IPS-20b (cell line): ENCODE data around the gene ZKSCAN3.
"Not testable (repeated sequence)": the region's sequence is repeated elsewhere in the genome, so short reads cannot be mapped to it uniquely, and the experiment has no call there.

Experiments
- H3K27ac ChIP-seq: one replicate; pipeline ENCODE4 v1.5.1; 2013; ENCODE audit warnings: low read length
- H3K27me3 ChIP-seq: 2 replicates; pipeline ENCODE4 v1.6.1; 2013; ENCODE audit warnings: mild to moderate bottlenecking, low read length, inconsistent platforms; ENCODE audit not compliant: insufficient read depth
- H3K36me3 ChIP-seq: 2 replicates; pipeline ENCODE4 v1.6.1; 2013; ENCODE audit warnings: low read depth, mild to moderate bottlenecking, inconsistent platforms, low read length, moderate library complexity; ENCODE audit not compliant: insufficient read depth
- H3K4me1 ChIP-seq: 2 replicates; pipeline ENCODE4 v1.6.1; 2013; ENCODE audit warnings: mild to moderate bottlenecking, control low read depth, inconsistent platforms, low read length, moderate library complexity; ENCODE audit not compliant: insufficient read depth
- H3K4me3 ChIP-seq: 2 replicates; pipeline ENCODE4 v1.5.1; 2013; ENCODE audit warnings: mild to moderate bottlenecking, low read length, inconsistent platforms
- H3K9ac ChIP-seq: 2 replicates; pipeline ENCODE4 v1.6.1; 2013; ENCODE audit warnings: low read depth, mild to moderate bottlenecking, inconsistent platforms, low read length, moderate library complexity
- H3K9me3 ChIP-seq: 2 replicates; pipeline ENCODE4 v1.6.1; 2013; ENCODE audit warnings: mild to moderate bottlenecking, low read depth, low read length, inconsistent platforms; ENCODE audit not compliant: insufficient read depth

ZKSCAN3 gene

GRCh38 chr6:28383235-28384142, 33.7 kb downstream of the ZKSCAN3 start:
- Histone ChIP-seq H3K9me3 (peaks cover 2% of the 10 kb centered on the region; the same call in 1 of the 2 replicates), H3K9ac (peak overlapping the region; percentile 87; the same call in 1 of the 2 replicates), H3K27ac (peak overlapping the region; percentile 66), H3K4me1 (peaks cover 8% of the 10 kb centered on the region), H3K27me3 (no peaks in the 10 kb centered on the region), H3K4me3 (peak overlapping the region; percentile 77), H3K36me3 (peaks cover 70% of the 10 kb centered on the region)

DNA sequence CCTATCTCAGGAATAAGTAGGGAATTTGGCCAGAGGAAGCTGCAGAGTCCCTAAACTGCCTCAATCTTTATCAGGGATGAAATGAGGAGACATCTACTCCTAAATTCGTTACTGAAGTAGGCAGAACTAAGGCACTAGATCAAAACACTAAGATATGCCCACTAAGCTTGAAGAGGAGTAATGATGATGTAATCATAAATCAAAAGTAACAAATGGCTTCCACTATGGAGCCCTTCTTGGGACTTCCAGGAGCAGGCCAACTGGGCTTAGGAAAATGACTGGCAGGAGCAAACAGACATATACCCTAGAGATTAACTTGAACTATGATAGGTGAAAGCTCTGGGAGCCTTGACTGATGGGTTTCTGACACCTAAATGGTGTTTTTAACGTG, 34.4 kb downstream of the ZKSCAN3 start:
- H3K9me3 ChIP-seq: no peaks in the 10 kb centered on the region
- H3K27ac ChIP-seq: no peak overlapping the region
- peak overlapping the region; percentile 87; the same call in 1 of the 2 replicates for H3K9ac ChIP-seq
- H3K4me1 ChIP-seq: peaks cover 8% of the 10 kb centered on the region
- H3K36me3 ChIP-seq: peaks cover 72% of the 10 kb centered on the region
- peak overlapping the region; percentile 77; the same call in 1 of the 2 replicates for H3K4me3 ChIP-seq
- H3K27me3 ChIP-seq: no peaks in the 10 kb centered on the region

GRCh38 chr6:28390688-28391087, 40.9 kb downstream of the ZKSCAN3 start:
- H3K27me3 ChIP-seq: no peaks in the 10 kb centered on the region
- H3K4me1 ChIP-seq: no peaks in the 10 kb centered on the region
- H3K9ac ChIP-seq: no peak overlapping the region
- no peak overlapping the region for H3K27ac ChIP-seq
- no peaks in the 10 kb centered on the region for H3K9me3 ChIP-seq
- no peak overlapping the region for H3K4me3 ChIP-seq
- peaks cover 79% of the 10 kb centered on the region for H3K36me3 ChIP-seq

DNA sequence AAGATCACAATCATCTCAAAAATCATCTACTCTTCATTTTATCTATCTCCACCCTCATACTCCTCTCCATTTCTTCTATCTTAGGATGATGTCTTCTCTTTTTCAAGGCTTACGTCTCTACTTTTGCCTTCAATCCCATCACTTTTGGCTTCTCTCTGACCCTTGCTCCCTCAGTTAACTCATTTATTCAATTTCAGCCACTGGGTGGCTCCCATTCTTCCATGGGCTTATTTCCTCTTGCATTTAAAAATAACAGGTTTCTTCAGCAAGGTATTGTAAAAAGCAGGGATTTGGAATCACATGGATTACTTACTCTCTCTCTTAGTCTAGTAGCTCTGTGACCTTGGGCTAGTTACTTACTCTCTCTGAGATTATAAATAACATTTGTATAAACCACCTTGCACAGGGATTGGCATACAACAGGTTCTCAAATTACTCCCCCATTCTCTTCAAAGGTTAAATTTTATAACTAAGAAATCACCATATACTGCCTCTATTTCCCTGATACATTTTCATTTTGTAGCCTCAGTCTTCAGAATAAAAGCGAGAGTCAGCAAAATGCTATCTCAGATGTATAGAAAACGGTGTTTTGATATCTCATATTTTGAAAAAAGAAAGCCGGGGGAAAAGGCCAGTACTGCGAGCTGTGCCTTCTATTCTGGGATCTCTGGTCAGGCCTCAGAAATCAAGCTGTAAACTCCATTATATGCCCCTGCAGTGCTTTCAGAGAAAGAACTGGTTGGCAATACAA, 44.3 kb downstream of the ZKSCAN3 start:
- H3K27me3 ChIP-seq: no peaks in the 10 kb centered on the region
- no peak overlapping the region for H3K9ac ChIP-seq
- H3K4me1 ChIP-seq: no peaks in the 10 kb centered on the region
- H3K36me3 ChIP-seq: peaks cover 75% of the 10 kb centered on the region
- H3K27ac ChIP-seq: no peak overlapping the region
- no peak overlapping the region for H3K4me3 ChIP-seq
- no peaks in the 10 kb centered on the region for H3K9me3 ChIP-seq

DNA sequence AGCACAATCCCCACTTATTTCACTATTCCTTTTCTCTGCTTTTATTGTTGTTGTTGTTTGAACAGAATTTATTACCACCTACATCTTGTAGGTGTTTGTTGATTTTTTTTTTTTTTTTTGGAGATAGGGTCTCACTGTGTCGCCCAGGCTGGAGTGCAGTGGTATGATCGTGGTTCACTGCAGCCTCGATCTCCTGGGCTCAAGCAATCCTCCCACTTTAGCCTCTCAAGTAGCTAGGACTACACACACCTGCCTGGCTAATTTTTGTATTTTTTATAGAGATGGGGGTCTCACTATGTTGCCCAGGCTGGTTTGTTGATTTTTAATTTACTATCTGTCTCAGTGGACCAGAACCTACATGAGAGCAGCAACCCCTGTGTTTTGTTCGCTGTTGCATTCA, 46.2 kb downstream of the ZKSCAN3 start:
- Histone ChIP-seq H3K27me3 (peaks cover 6% of the 10 kb centered on the region), H3K9ac (no peak overlapping the region), H3K9me3 (no peaks in the 10 kb centered on the region), H3K4me3 (no peak overlapping the region), H3K4me1 (no peaks in the 10 kb centered on the region), H3K36me3 (peaks cover 57% of the 10 kb centered on the region), H3K27ac (no peak overlapping the region)

GRCh38 chr6:28399350-28400121, 49.8 kb downstream of the ZKSCAN3 start, which contains the start of gene ZSCAN12:
Gene ZSCAN12, minus strand, starts transcription at chr6:28399747. Its CDS starts 1,342 bp downstream, at chr6:28398405.
- Histone ChIP-seq H3K27me3 (peaks cover 31% of the 10 kb centered on the region), H3K9me3 (no peaks in the 10 kb centered on the region), H3K4me3 (peak within 1 kb of the TSS; percentile 90), H3K36me3 (peaks cover 31% of the 10 kb centered on the region), H3K27ac (peak within 1 kb of the TSS; percentile 65), H3K4me1 (no peaks in the 10 kb centered on the region), H3K9ac (peak within 1 kb of the TSS; percentile 93)

DNA sequence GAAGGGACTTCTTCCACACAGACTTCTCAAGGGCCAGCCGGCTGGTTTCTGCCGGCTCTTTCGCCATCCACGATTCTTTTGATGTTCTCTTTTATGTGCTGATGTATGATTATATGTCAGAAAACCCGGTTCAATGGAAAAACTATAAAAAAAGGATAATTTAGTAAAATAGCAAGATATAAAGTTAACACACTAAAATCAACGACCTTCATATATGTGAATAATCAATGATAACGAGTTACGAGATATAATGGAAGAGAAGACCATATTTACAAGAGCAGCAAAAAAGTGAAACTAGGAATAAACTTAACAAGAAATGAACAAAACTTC, 50.3 kb downstream of the ZKSCAN3 start:
- Histone ChIP-seq H3K9ac (peak overlapping the region; percentile 93; the same call in 1 of the 2 replicates), H3K27ac (peak overlapping the region; percentile 23), H3K27me3 (peaks cover 31% of the 10 kb centered on the region), H3K9me3 (no peaks in the 10 kb centered on the region), H3K4me1 (no peaks in the 10 kb centered on the region), H3K36me3 (peaks cover 30% of the 10 kb centered on the region), H3K4me3 (peak overlapping the region; percentile 90)

- H3K9me3 ChIP-seq: no peaks in the 10 kb centered on the region
- no peak overlapping the region for H3K9ac ChIP-seq
- H3K27me3 ChIP-seq: peaks cover 31% of the 10 kb centered on the region
- H3K27ac ChIP-seq: no peak overlapping the region
- H3K36me3 ChIP-seq: peaks cover 19% of the 10 kb centered on the region
- no peaks in the 10 kb centered on the region for H3K4me1 ChIP-seq
- H3K4me3 ChIP-seq: no peak overlapping the region
Measured at GRCh38 chr6:28401172-28401571, 51.4 kb downstream of the ZKSCAN3 start.

DNA sequence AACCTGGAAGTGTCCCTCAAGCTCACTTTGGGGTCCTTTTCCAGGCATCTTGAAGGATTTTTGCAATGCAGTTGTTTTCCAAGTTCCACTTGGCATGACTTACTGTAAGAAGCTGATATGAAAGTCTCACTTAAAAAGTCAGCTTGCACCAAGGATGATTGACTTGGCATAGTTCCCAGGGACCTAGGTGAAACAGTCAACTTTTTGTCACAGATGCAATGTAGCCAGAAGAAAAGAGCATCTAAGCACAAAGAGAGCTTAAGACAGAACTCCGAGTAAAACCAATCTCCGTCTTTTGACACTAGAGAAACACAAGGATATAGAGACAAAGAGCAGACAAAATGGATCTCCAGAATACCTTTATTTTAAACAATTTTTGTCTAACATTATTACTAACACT, 52.5 kb downstream of the ZKSCAN3 start:
- Histone ChIP-seq H3K36me3 (peaks cover 9% of the 10 kb centered on the region), H3K4me1 (no peaks in the 10 kb centered on the region), H3K27ac (no peak overlapping the region), H3K4me3 (no peak overlapping the region), H3K9ac (no peak overlapping the region), H3K9me3 (no peaks in the 10 kb centered on the region), H3K27me3 (peaks cover 31% of the 10 kb centered on the region)

GRCh38 chr6:28403923-28404322, 54.2 kb downstream of the ZKSCAN3 start:
- H3K4me1 ChIP-seq, H3K9me3 ChIP-seq, H3K36me3 ChIP-seq, H3K4me3 ChIP-seq, H3K27ac ChIP-seq, H3K9ac ChIP-seq: not testable (repeated sequence)
- H3K27me3 ChIP-seq: peaks cover 31% of the 10 kb centered on the region

GRCh38 chr6:28407401-28407800, 57.7 kb downstream of the ZKSCAN3 start:
- H3K9ac ChIP-seq: no peak overlapping the region
- H3K4me3 ChIP-seq: no peak overlapping the region
- H3K36me3 ChIP-seq: no peaks in the 10 kb centered on the region
- no peaks in the 10 kb centered on the region for H3K4me1 ChIP-seq
- H3K27ac ChIP-seq: no peak overlapping the region
- H3K9me3 ChIP-seq: no peaks in the 10 kb centered on the region
- peaks cover 18% of the 10 kb centered on the region for H3K27me3 ChIP-seq
